ENCODE measurements around the gene SNX7. TPM values are rescaled to one million over a fixed set of nuclear protein-coding genes. Genes with fewer than 3 reads are reported as not detected.

The SNX7 gene
- total and polyA plus RNA-seq, 9 of the 15 experiments (the other 6 are each of a cell fraction or from before 2014, with no cell fraction given), result 0.09 TPM; not detected in 8

- no peaks in the 10 kb centered on the region for H3K27me3 ChIP-seq (ENCODE audit: control insufficient read depth in 2 of 2, insufficient read depth in 2 of 2, low read length in 2 of 2)
- no peak overlapping the region for H3K4me3 ChIP-seq
- no TSS peak for BruUV-seq (replicated peaks)
- H3K36me3 ChIP-seq (ENCODE audit: control insufficient read depth, insufficient read depth, low read length), result no peaks in the 10 kb centered on the region
- no peaks in the 10 kb centered on the region for H3K9me1 ChIP-seq (ENCODE audit: control insufficient read depth, insufficient read depth, low read length)
- no peak overlapping the region for H2AFZ ChIP-seq (ENCODE audit: low read depth, low read length)
- ChIA-PET POLR2A (interaction anchor here (0.5 to 1.1 kb wide), 3 partner anchors 326 to 1237 kb away, joined by 3 read pairs; no protein-coding TSS in a partner anchor), CTCF (ENCODE audit: low intra/inter-chr PET ratio) (no interaction called here)
- H3K9me3 ChIP-seq (replicated peaks; ENCODE audit: control insufficient read depth, insufficient read depth, low read depth, low read length), result no peaks in the 10 kb centered on the region
- no peak overlapping the region for H3K27ac ChIP-seq (ENCODE audit: extremely low read depth, low read depth, low read length)
- H4K20me1 ChIP-seq (replicated peaks; ENCODE audit: control insufficient read depth, insufficient read depth, low read length), result no peaks in the 10 kb centered on the region
- no peak overlapping the region for H3K9ac ChIP-seq (ENCODE audit: insufficient read depth in 1 of 2, low read depth in 2 of 2, low read length in 2 of 2)
- TF ChIP-seq RAD21 (CRISPR knock-in tag; conservative IDR thresholded peaks at IDR 0.05 in 1 of 2, IDR thresholded peaks at IDR 0.05 in 1 of 2), result peak; percentile 35 to 47
- peak; percentile 9 to 47 (median 44); a peak in 3 of 6 replicates for TF ChIP-seq CTCF (IDR thresholded peaks at IDR 0.05 in 2 of 3, conservative IDR thresholded peaks at IDR 0.05 in 1 of 3; ENCODE audit: insufficient read depth in 2 of 3, low read depth in 1 of 3, low read length in 3 of 3)
- no peak for TF ChIP-seq SOX6 (IDR thresholded peaks at IDR 0.05)
- H3K79me2 ChIP-seq (ENCODE audit: control insufficient read depth, insufficient read depth, low read length), result no peaks in the 10 kb centered on the region
- ATAC-seq, result no peak
- intact Hi-C loops (cut with micrococcal nuclease), result no loop called here
- in situ Hi-C loops (cut with MboI), result no loop called here
- H3K4me2 ChIP-seq (ENCODE audit: insufficient read depth, low read length), result no peak overlapping the region
- no peaks in the 10 kb centered on the region for H3K4me1 ChIP-seq (replicated peaks in 1 of 2; ENCODE audit: control insufficient read depth in 2 of 2, insufficient read depth in 2 of 2, low read length in 2 of 2)
- no peak for FAIRE-seq
- DNase-seq (ENCODE audit: extremely low read depth in 1 of 4, low spot score in 3 of 4), result peak; percentile 12 to 28 (median 20)
- WGBS (ENCODE audit: insufficient coverage, low coverage, missing lambda C conversion rate), result 9% methylated on average over 3 of the region's 3 CpGs
Observed at GRCh38 chr1:98794196-98794886, 132.8 kb downstream of the SNX7 start.
